GM10266 (cell line): Measurements from ENCODE around the gene GPN2.
A peak's percentile ranks its signal among the peaks of the same experiment; 100 is the strongest.
"Not testable (repeated sequence)": the region's sequence is repeated elsewhere in the genome, so short reads cannot be mapped to it uniquely, and the experiment has no call there.

Source experiments
- DNase-seq: peaks from one replicate; pipeline ENCODE4 v3.0.0; 2012; ENCODE audit errors: extremely low spot score
- TF ChIP-seq, protein P1 (sequence below): IDR thresholded peaks from 2 replicates; pipeline ENCODE4 v1.5.1; 2012; ENCODE audit warnings: mild to moderate bottlenecking, low read depth; ENCODE audit not compliant: control insufficient read depth, insufficient read depth; ENCODE audit errors: missing control alignments

GPN2 gene

DNA sequence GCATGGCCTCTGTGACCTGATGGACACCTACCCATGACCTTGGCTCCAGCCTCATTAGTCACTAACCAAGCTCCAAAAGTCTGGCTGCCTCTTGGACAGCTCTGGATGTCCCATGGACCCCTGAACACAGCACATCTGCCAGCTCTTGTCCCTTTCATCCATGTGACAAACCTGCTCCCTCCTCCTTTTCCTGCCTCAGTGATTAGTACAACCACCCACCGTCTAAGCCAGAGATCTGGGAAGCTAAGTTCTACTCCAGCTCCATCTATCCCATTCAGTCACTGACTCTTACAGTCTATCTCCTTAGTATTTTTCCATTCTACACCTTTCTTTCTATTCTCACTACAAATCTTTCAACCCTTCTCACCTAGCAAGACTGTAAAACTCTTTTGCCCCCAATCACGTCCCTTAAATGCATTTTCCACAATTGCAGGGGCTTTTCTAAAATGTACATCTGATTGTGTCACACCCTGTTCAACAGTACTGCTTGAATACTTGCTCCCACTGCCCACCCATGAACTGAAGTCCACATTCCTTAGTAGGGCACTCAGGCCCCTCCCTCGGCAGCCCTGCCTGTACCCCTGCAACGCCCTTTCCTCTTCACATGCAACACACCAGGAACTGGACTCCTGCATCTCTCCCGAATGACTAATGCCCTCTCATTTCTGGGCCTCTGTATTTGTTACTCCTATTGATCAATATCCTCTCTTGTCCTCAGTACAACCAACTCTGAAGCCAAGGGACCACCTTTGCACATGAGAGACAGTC, 7.2 kb downstream of the GPN2 start:
- no peak for DNase-seq
- TF ChIP-seq, protein P1, sequence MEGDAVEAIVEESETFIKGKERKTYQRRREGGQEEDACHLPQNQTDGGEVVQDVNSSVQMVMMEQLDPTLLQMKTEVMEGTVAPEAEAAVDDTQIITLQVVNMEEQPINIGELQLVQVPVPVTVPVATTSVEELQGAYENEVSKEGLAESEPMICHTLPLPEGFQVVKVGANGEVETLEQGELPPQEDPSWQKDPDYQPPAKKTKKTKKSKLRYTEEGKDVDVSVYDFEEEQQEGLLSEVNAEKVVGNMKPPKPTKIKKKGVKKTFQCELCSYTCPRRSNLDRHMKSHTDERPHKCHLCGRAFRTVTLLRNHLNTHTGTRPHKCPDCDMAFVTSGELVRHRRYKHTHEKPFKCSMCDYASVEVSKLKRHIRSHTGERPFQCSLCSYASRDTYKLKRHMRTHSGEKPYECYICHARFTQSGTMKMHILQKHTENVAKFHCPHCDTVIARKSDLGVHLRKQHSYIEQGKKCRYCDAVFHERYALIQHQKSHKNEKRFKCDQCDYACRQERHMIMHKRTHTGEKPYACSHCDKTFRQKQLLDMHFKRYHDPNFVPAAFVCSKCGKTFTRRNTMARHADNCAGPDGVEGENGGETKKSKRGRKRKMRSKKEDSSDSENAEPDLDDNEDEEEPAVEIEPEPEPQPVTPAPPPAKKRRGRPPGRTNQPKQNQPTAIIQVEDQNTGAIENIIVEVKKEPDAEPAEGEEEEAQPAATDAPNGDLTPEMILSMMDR, result no peak

- not testable (repeated sequence) for DNase-seq
These were observed 8.5 kb downstream of the GPN2 start for GRCh38 chr1:26881611-26882010.

GRCh38 chr1:26879793-26880192, 10.3 kb downstream of the GPN2 start:
- DNase-seq, result no peak
- TF ChIP-seq, protein P1, result no peak

DNA sequence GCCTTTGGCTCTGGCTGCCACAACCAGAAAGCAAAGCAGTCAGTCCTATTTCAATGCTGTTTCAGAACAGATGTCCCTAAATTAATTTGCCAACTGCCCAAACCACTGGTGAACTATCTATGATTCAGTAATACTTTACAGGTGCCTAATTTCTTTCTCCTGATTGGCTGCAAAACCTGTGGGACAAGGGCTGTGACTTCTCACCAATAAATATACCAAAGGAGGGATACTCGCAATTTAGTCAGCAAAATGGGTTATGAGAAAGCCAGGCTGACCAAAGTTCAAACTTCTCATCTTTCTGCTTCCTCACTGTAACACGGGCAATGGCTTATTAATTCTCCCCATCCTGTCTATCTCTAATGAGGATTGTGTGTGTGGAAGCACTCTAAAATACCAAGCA, 12.8 kb downstream of the GPN2 start:
- TF ChIP-seq, protein P1, result no peak
- no peak for DNase-seq

GRCh38 chr1:26874896-26875295, 15.2 kb downstream of the GPN2 start:
- no peak for DNase-seq
- TF ChIP-seq, protein P1, result no peak

- DNase-seq, result not testable (repeated sequence)
These were observed 17.0 kb downstream of the GPN2 start for GRCh38 chr1:26873097-26873496.

- TF ChIP-seq, protein P1, result no peak
- DNase-seq, result peak; percentile 95
These were observed 25.2 kb downstream of the GPN2 start for GRCh38 chr1:26864610-26865480.

DNA sequence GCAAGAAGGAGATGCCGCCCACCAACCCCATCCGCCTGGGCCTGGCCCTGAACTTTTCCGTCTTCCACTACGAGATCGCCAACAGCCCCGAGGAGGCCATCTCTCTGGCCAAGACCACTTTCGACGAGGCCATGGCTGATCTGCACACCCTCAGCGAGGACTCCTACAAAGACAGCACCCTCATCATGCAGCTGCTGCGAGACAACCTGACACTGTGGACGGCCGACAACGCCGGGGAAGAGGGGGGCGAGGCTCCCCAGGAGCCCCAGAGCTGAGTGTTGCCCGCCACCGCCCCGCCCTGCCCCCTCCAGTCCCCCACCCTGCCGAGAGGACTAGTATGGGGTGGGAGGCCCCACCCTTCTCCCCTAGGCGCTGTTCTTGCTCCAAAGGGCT, 26.4 kb downstream of the GPN2 start:
- TF ChIP-seq, protein P1, result no peak
- no peak for DNase-seq
